Smooth muscle cell of the pulmonary artery (primary cell): ENCODE measurements around the gene ITPK1. TPM values are rescaled to one million over a fixed set of nuclear protein-coding genes. Genes with fewer than 3 reads are reported as not detected.

ENCODE experiments used
- total RNA-seq: library from RNA; depleted of rRNA; stranded (reverse); fragments of >200 nt; gene quantifications from 2 replicates; pipeline ENCODE4 v1.2.3, GENCODE V29; 2014

Gene ITPK1
- total RNA-seq: 23.3 and 31.7 TPM in 2 replicates

GRCh38 chr14:93115821-93116675 lies at the start of gene ITPK1:
TSS of gene ITPK1 (minus strand) at chr14:93115925. CDS start at chr14:93115163, 762 bp downstream.

GRCh38 chr14:92922883-92923743 lies 192.6 kb downstream of the ITPK1 start, which contains the start of gene CHGA:
TSS of gene CHGA (plus strand) at chr14:92923150. CDS start at chr14:92923360, 210 bp downstream.

Other genes starting within 250 kb of the ITPK1 start
- gene CHGA, start 192.8 kb downstream of the ITPK1 start, total RNA-seq: not detected in 2 replicates
- 18.8 and 23.8 TPM in 2 replicates for gene MOAP1, start 69.0 kb upstream of the ITPK1 start, total RNA-seq
- gene LYSET, start 69.4 kb upstream of the ITPK1 start, total RNA-seq: 6.7 and 9.0 TPM in 2 replicates
- gene GON7, start 91.1 kb upstream of the ITPK1 start, total RNA-seq: 5.5 and 6.2 TPM in 2 replicates
- 20.6 and 23.8 TPM in 2 replicates for gene UBR7, start 91.3 kb upstream of the ITPK1 start, total RNA-seq
- 23.2 and 26.2 TPM in 2 replicates for gene BTBD7, start 217.1 kb upstream of the ITPK1 start, total RNA-seq
- not detected in 2 replicates for gene COX8C, start 231.3 kb upstream of the ITPK1 start, total RNA-seq